ENCODE measurements around the gene PGGT1B.

- TF ChIP-seq POLR2A (IDR thresholded peaks at IDR 0.05) (no peak), CTCF (IDR thresholded peaks at IDR 0.05) (no peak)
Observed at GRCh38 chr5:115262321-115263077, at the start of gene PGGT1B.

Data from ovary (tissue), 3 donors.